Activated T-cell treated with anti-CD3 and anti-CD28 coated beads, Interleukin-2, amount 50 U/mL, for 72 hours (primary cell): ENCODE measurements around the gene DCDC2C. TPM values are rescaled to one million over a fixed set of nuclear protein-coding genes. Genes with fewer than 3 reads are reported as not detected.

ENCODE experiments used
- ATAC-seq, 2 donors: fragments of 150-1000 bp; cut with Tn5 transposase; replicated peaks in 1 of 2; 2 replicates each; pipeline ENCODE4 v1.10.0; 2021; ENCODE audit warnings: moderate library complexity in 2 of 2, mild to moderate bottlenecking in 1 of 2
- DNase-seq, 2 donors: peaks; one replicate each; pipeline ENCODE4 v3.0.0; 2021 to 2022; ENCODE audit warnings: mixed read lengths in 1 of 2
- H3K27ac Mint-ChIP-seq: one replicate; pipeline ENCODE4 v1.8.0; 2022; ENCODE audit warnings: mild to moderate bottlenecking, moderate library complexity, mixed read lengths
- H3K27me3 Mint-ChIP-seq: one replicate; pipeline ENCODE4 v1.8.0; 2022; ENCODE audit warnings: low read depth, mixed read lengths
- H3K36me3 Mint-ChIP-seq, 2 donors: one replicate each; pipeline ENCODE4 v1.8.0; 2022; ENCODE audit warnings: mixed read lengths in 2 of 2, mild to moderate bottlenecking in 1 of 2; ENCODE audit not compliant: insufficient read depth in 2 of 2
- H3K4me1 Mint-ChIP-seq: one replicate; pipeline ENCODE4 v1.8.0; 2022; ENCODE audit warnings: low read depth, mixed read lengths
- H3K4me3 Mint-ChIP-seq, 2 donors: one replicate each; pipeline ENCODE4 v1.8.0; 2022; ENCODE audit warnings: mild to moderate bottlenecking in 2 of 2, mixed read lengths in 2 of 2, moderate library complexity in 2 of 2
- H3K9me3 Mint-ChIP-seq, 2 donors: one replicate each; pipeline ENCODE4 v1.8.0; 2022; ENCODE audit warnings: mixed read lengths in 2 of 2
- total RNA-seq, 2 donors: library from RNA; stranded (reverse); gene quantifications; one replicate each; pipeline ENCODE4 v1.2.3, GENCODE V29; 2022

The DCDC2C gene
- total RNA-seq, 2 donors from 2014 or later = not detected

DNA sequence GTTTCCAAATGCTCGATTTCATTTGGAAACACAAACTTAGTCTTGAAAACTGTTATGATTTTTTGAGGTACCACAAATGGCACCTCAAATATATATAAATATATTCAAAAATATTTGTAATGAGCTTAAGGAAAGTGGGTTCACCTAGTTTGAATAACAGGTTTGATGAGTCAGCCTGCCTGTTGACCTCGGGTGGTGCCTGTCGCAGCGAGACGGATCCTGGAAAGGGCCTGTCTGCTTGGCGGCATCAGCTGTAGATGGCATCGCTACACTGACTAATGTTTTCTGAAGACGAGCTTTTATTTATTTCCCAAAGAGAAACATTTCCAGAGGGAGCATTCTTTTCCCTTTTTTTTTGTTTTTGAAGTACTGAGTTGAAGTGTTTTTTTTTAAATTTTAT lies 38.5 kb upstream of the DCDC2C start:
- no peak overlapping the region for H3K27ac Mint-ChIP-seq
- H3K9me3 Mint-ChIP-seq = peaks cover 0 to 2% of the 10 kb centered on the region in 2 donors
- peaks cover 23% of the 10 kb centered on the region for H3K27me3 Mint-ChIP-seq
- ATAC-seq (no peak), DNase-seq (no peak)
- no peaks in the 10 kb centered on the region for H3K36me3 Mint-ChIP-seq
- peaks cover 5% of the 10 kb centered on the region for H3K4me1 Mint-ChIP-seq
- no peak overlapping the region for H3K4me3 Mint-ChIP-seq

DNA sequence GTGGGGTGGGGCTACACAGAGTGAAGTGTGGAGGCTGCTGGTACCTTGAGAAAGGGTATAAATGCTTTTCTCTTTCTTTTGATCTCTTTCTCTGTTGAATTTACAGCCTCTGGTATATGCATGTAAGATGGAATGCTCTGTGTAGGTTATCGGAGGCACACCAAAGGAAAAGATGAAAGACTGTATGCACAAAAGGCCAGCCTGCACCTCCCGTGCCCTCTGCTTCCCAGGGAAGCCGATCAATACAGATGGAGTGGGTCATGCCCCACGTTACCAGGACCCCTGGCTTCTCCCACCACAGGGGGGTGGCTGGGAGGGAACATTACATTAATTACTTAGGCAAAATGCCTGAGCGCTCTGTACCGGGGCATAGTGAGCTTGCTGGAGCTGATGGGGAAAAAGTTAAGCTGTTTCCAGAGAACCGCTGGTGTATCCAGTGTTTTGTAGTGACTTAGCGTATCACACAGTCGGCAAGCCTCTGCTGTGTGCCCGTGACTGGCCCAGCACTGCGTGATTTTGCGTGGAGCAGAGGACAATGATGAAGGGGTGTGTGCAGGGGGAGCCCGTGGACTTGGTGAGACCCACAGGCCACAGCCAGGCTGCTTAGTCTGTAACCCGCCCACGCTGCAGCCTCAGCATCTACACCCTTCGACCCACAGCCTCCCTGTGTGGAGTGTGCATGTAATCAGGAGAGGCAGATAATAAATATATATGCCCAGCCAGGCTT lies 37.3 kb upstream of the DCDC2C start:
- no peak for DNase-seq
- Mint-ChIP-seq H3K27ac (no peak overlapping the region), H3K27me3 (peaks cover 23% of the 10 kb centered on the region), H3K36me3 (no peaks in the 10 kb centered on the region), H3K4me1 (no peaks in the 10 kb centered on the region), H3K9me3 (peaks cover 0 to 2% of the 10 kb centered on the region in 2 donors), H3K4me3 (no peak overlapping the region)
- no peak for ATAC-seq

DNA sequence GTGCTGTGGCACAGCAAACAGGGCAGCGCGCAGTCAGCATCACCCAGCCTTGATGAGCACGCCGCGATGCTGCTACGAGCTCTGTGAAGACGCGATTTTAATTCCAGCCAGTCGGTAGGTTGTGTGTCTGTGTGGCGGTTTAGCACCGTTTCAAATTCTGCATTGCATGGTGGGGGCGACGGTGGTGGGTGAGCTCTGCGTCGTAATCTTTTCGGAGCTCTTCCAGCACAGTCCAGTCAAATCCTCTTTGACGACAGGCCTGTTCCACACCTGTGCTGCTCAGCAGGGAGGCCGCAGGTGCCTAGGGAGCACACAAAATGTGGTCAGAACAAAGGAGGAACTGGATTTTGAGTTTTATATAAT lies 36.8 kb upstream of the DCDC2C start:
- no peaks in the 10 kb centered on the region for H3K36me3 Mint-ChIP-seq
- H3K9me3 Mint-ChIP-seq = peaks cover 0 to 2% of the 10 kb centered on the region in 2 donors
- H3K27me3 Mint-ChIP-seq = peaks cover 23% of the 10 kb centered on the region
- H3K4me1 Mint-ChIP-seq = no peaks in the 10 kb centered on the region
- DNase-seq (no peak), ATAC-seq (no peak)
- H3K27ac Mint-ChIP-seq = no peak overlapping the region
- H3K4me3 Mint-ChIP-seq = no peak overlapping the region

DNA sequence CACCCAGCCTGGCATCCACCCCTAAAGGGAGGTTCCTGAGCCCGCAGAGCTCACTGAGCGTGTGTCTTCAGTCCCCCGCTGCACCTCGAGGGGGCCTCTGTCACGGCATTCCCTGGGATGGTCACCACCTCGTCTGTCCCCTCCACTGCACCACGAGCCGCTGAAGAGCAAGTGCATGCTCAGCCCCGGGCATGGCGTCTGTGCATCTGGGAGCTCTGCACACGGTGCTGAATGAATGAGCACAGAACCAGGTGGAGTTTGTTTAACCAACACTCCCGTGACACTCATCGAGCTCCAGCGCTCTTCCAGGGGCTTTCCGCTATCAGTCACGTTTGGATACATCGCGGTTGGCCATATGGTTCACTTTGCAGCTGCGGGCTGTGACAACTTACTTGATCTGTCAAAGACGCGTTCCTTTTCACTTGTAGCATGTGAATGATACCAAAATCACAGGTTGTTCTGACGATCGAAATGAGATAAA lies 36.2 kb upstream of the DCDC2C start:
- Mint-ChIP-seq H3K27me3 (peaks cover 23% of the 10 kb centered on the region), H3K9me3 (peaks cover 0 to 2% of the 10 kb centered on the region in 2 donors), H3K4me1 (no peaks in the 10 kb centered on the region), H3K27ac (no peak overlapping the region), H3K36me3 (no peaks in the 10 kb centered on the region), H3K4me3 (no peak overlapping the region)
- DNase-seq = no peak
- no peak for ATAC-seq

DNA sequence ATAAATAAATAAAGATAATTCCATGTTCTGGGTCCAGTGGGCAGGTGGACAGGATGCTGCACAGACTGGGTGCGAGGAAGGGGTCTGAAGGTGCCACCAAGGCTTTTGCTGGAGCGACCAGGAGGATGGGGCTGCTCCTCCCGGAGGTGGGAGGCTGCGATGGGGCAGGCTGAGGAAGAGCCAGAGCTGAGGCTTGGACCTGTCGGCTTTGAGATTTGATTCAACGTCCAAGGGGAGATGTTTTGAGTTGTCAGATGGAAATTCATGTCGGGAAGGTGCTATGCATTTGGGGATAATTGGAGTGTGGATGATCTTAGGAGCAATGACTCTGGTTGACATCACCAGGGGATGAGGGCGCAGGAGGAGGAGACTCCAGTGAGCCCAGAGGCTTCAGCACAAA lies 33.7 kb upstream of the DCDC2C start:
- Mint-ChIP-seq H3K36me3 (no peaks in the 10 kb centered on the region), H3K4me3 (no peak overlapping the region), H3K4me1 (no peaks in the 10 kb centered on the region), H3K27ac (no peak overlapping the region), H3K27me3 (peaks cover 20% of the 10 kb centered on the region), H3K9me3 (peaks cover 0 to 2% of the 10 kb centered on the region in 2 donors)
- DNase-seq (no peak), ATAC-seq (no peak)

DNA sequence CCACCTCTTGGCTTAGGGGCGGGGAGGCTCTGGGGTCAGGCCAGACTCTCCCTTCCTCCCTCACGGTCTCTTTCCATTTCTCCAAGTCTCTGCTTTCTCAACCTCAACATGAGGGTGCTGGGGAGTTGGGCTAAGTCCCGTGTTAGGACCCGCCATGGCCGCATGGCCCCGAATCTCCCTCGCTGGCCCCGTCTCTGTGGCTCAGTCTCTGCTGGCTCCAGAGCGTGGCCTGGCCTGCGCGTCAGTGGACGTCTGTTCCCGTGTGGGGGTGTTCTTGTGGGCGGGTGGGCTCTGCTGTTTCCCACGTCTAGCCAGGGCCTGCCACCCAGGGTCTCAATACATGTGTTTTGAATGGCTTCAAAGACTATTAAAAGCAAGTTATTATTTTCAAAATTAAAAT lies 33.0 kb upstream of the DCDC2C start:
- H3K4me3 Mint-ChIP-seq = no peak overlapping the region
- H3K27ac Mint-ChIP-seq = no peak overlapping the region
- H3K36me3 Mint-ChIP-seq = no peaks in the 10 kb centered on the region
- no peaks in the 10 kb centered on the region for H3K4me1 Mint-ChIP-seq
- peaks cover 24% of the 10 kb centered on the region for H3K27me3 Mint-ChIP-seq
- ATAC-seq (no peak), DNase-seq (no peak)
- peaks cover 0 to 2% of the 10 kb centered on the region in 2 donors for H3K9me3 Mint-ChIP-seq

DNA sequence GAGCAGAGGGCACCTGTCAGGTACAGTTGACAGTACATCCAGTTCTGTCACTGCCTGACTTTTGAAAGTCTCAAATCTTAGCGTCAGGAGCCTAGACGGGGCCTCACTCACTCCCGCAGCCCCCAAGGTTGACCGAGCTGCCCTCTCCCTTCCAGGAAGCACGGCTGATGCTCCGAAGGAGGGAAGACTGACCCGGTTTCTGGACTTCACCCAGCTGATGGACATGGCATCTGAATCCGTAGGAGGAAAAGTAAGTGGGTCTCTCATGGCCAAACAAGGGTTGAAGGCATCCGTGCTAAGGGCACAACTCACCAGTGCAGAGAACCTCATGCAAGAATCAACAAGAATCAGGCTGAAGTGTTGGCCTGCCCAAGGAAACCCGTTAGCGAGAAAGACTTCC lies 32.4 kb upstream of the DCDC2C start:
- no peak overlapping the region for H3K27ac Mint-ChIP-seq

DNA sequence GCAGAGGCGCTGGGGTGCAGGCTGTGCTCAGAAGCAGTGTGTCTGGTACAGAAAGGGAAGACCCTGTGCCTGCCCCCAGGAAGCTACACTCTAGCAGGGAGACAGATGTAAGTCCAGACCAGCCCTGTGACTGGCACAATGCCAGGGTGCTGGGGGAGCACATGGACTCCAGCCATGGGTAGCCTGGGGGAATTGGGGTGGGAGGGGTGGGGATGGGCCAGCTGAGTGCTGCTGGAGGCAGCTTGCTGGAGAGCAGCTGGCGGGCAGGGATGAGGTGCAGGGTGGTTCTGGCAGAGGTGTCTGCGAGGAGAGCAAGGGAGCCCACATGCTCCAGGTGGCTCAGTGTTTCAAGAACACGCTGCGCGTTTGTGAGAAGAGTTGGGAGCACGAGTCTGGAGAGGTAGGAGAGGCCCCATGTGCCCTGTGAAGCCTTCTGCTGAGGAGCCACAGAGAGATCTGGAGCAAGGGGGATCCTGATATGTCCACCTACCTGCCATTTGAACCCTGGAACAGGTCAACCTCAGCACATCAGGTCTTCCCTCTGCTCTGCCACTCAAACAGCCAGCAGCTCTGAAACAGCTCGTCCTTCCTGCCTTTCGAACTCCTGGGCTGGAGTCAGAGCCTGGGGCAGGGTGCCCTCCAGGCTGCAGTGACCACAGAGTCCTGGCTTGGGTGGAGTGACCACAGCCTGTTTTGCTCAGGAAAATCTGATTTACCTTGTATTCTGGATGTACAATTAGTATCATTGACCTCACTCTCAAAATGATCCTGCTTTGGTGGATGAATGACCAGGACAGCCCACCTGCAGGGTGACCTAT lies 30.3 kb upstream of the DCDC2C start:
- DNase-seq (no peak), ATAC-seq (no peak)
- Mint-ChIP-seq H3K27ac (no peak overlapping the region), H3K36me3 (no peaks in the 10 kb centered on the region), H3K9me3 (no peaks in the 10 kb centered on the region), H3K4me1 (no peaks in the 10 kb centered on the region), H3K27me3 (peaks cover 17% of the 10 kb centered on the region), H3K4me3 (no peak overlapping the region)

More for the DNA sequence above, 32.4 kb upstream of the DCDC2C start:
- no peak for ATAC-seq
- Mint-ChIP-seq H3K9me3 (no peaks in the 10 kb centered on the region), H3K36me3 (no peaks in the 10 kb centered on the region), H3K4me1 (no peaks in the 10 kb centered on the region), H3K27me3 (peaks cover 19% of the 10 kb centered on the region), H3K4me3 (no peak overlapping the region)
- no peak for DNase-seq

DNA sequence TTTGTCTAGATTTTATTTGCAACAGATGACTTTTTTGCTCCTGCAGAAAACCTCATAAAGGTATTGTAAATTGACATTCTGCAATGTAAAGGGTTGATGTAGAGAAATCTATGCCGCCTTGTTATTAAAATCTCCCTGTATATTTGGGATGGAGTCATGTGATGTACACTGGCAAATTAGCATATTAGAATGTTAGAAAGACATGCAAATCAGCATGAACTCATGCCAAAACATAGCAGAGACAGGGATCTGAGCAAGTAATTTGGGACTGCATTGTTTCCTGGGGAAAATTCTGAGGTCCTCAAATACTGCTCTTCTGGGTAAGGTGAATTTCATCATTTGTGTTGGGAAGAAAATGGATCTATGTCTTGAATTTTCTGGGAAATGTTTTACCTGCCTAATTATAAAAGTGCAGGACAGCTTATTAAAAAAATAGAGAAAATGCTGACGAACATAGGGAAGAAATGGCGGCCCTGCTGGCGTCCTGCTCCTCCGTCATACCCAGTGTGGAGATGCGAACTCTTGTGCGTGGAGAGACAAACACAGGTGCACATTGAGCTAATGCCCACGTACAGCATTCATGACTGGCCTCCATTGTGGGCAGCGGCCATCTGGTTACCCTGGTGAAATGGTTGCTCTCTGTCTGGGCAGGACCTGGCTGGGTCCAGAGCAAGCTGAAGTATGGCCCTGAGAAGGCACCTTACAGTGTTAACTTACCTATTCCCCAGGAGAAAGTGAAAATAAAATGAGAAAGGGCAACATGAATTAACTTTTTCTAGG lies 29.1 kb upstream of the DCDC2C start:
- H3K27ac Mint-ChIP-seq = no peak overlapping the region
- H3K4me1 Mint-ChIP-seq = no peaks in the 10 kb centered on the region
- ATAC-seq (no peak), DNase-seq (no peak)
- H3K27me3 Mint-ChIP-seq = peaks cover 17% of the 10 kb centered on the region
- H3K9me3 Mint-ChIP-seq = no peaks in the 10 kb centered on the region
- no peaks in the 10 kb centered on the region for H3K36me3 Mint-ChIP-seq
- H3K4me3 Mint-ChIP-seq = no peak overlapping the region

DNA sequence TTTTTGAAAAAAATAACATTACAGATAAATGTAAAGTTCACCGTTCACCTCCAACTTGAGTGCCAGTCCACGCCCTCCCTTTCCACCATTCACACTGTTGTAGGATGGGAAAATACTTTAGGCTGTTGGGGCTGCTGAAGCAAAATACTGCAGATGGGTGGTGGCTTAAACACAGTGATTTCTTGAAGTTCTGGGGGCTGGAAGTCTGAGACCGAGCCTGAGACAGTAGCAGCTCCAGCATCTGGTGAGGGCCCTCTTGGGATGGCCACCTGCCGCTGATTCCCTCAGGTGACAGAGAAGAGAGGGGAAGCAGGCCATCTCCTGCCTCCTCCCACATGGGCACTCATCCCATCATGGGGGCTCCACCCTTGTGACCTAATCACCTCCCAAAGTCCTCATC lies 27.7 kb upstream of the DCDC2C start:
- H3K4me1 Mint-ChIP-seq = no peaks in the 10 kb centered on the region
- no peak overlapping the region for H3K4me3 Mint-ChIP-seq
- H3K36me3 Mint-ChIP-seq = no peaks in the 10 kb centered on the region
- ATAC-seq = no peak
- no peak overlapping the region for H3K27ac Mint-ChIP-seq
- peaks cover 17% of the 10 kb centered on the region for H3K27me3 Mint-ChIP-seq
- no peak for DNase-seq
- no peaks in the 10 kb centered on the region for H3K9me3 Mint-ChIP-seq

DNA sequence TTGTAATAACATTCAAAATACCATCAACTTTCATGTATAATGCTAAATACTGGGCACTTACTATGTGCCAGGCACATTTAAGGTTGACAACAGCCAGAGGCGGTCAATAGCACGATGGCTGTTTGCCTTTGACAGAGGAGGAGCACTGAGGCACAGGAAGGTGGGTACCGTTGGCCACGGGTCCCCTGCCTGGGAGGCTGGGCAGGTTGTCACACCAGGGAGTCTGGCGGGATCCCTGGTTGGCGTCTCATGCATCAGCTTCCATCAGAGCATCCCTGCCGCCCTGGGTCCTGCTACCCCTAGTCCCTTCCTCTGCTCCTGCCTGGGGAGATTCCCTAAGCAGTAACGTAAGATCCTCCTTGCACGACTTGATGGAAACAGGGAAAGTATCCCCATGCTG lies 25.9 kb upstream of the DCDC2C start:
- no peaks in the 10 kb centered on the region for H3K4me1 Mint-ChIP-seq
- no peak overlapping the region for H3K4me3 Mint-ChIP-seq
- no peak for DNase-seq
- ATAC-seq = no peak
- H3K9me3 Mint-ChIP-seq = no peaks in the 10 kb centered on the region
- no peaks in the 10 kb centered on the region for H3K36me3 Mint-ChIP-seq
- no peak overlapping the region for H3K27ac Mint-ChIP-seq
- H3K27me3 Mint-ChIP-seq = peaks cover 17% of the 10 kb centered on the region

DNA sequence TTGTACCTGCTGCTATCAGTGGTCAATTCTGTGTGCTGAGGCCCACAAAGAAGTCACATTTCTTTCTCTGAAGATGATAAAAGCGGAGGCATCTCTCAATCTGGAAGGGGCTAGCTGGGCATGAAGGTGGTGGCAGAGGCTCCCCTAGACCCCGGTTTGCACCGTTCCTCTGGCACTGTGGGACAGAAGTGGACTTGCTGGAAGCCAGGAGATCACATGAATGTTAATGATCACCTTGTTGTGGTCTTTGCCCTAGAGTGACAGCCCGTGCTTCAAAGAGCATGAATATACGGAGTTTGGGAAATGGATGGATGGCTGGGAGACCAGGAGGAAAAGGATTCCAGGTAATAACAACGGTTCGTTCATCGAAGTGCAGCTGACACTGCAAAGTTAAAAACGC lies 25.2 kb upstream of the DCDC2C start:
- Mint-ChIP-seq H3K36me3 (no peaks in the 10 kb centered on the region), H3K9me3 (no peaks in the 10 kb centered on the region), H3K4me1 (no peaks in the 10 kb centered on the region)

DNA sequence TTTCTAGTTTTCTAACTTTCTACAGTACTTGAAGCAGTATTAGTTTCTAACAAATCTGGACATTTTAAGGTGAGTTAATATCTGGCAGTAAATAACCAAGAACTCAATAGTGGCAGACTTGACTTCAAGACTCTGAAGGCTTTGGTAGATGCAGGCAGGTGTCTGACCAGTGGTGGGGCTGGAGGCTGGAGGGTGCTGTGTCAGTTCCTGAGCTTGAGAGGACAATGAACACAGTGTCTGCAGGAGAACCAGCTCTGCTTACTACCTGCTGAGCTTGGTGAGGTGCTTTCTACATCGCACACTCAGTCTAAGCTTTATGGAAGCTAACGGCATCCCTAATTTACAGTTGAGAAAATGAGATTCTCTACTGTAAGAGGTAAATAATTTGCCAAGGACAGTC lies 24.2 kb upstream of the DCDC2C start:
- Mint-ChIP-seq H3K27me3 (peaks cover 16% of the 10 kb centered on the region), H3K27ac (no peak overlapping the region), H3K4me3 (no peak overlapping the region), H3K9me3 (no peaks in the 10 kb centered on the region), H3K4me1 (no peaks in the 10 kb centered on the region), H3K36me3 (no peaks in the 10 kb centered on the region)
- DNase-seq (no peak), ATAC-seq (no peak)

More for the DNA sequence above, 25.2 kb upstream of the DCDC2C start:
- DNase-seq = no peak
- Mint-ChIP-seq H3K4me3 (no peak overlapping the region), H3K27me3 (peaks cover 17% of the 10 kb centered on the region), H3K27ac (no peak overlapping the region)
- no peak for ATAC-seq
